GM12878 (cell line): Measurements from ENCODE around the gene DST. TPM values are rescaled to one million over a fixed set of nuclear protein-coding genes. Genes with fewer than 3 reads are reported as not detected.

Source experiments
- ATAC-seq: fragments of 200-7000 bp; cut with Tn5 transposase; 3 replicates; pipeline ENCODE4 v1.9.1; 2020; ENCODE audit warnings: mild to moderate bottlenecking, moderate library complexity
- BruUV-seq: library from RNA; stranded (reverse); fragments of 400-500 nt; replicated peaks from 2 replicates; lab custom pipeline; 2021; lab: Mats Ljungman, UMichigan
- CTCF ChIA-PET: fragments of 300-600 bp; sonication (Branson Sonifier 250); formaldehyde crosslinking; extraction: SDS; loops from one replicate; lab custom pipeline; 2021; ENCODE audit warnings: inconsistent platforms; lab: Yijun Ruan, JAX
- POLR2A ChIA-PET: fragments of 350-600 bp; formaldehyde crosslinking; extraction: SDS; loops from one replicate; lab custom pipeline; 2021; ENCODE audit warnings: inconsistent platforms; lab: Charles Lee
- RAD21 ChIA-PET: fragments of 300-600 bp; sonication (Branson Sonifier 250); formaldehyde crosslinking; loops from one replicate; lab custom pipeline; 2023; ENCODE audit warnings: antibody characterized with exemption; ENCODE audit not compliant: unreplicated experiment; lab: Charles Lee
- SMC1A ChIA-PET: fragments of 300-600 bp; sonication (Branson Sonifier 250); formaldehyde crosslinking; loops from one replicate; lab custom pipeline; 2023; ENCODE audit not compliant: unreplicated experiment, uncharacterized antibody; lab: Charles Lee
- DNase-seq: peaks from one replicate; pipeline ENCODE4 v3.0.0-alpha.2; 2011; ENCODE audit warnings: low read depth, low spot score
- FAIRE-seq: peaks from 3 replicates; lab custom pipeline; 2011; peaks lifted over from hg19 to GRCh38; lab: Jason Lieb, UNC
- H2AFZ ChIP-seq: 2 replicates; pipeline ENCODE4 v1.6.0; 2011; ENCODE audit warnings: low read depth, low read length, control low read depth; ENCODE audit not compliant: control insufficient read depth
- H3K27ac ChIP-seq: 2 replicates; pipeline ENCODE4 v1.5.1; 2011; ENCODE audit warnings: control low read depth; ENCODE audit not compliant: control insufficient read depth, insufficient read depth
- H3K27me3 ChIP-seq, 2 experiments: replicated peaks in 1 of 2; 2 replicates each; pipeline versions ENCODE4 v1.6.0 to v1.6.1; 2011; ENCODE audit warnings: low read length in 1 of 2; ENCODE audit not compliant: control insufficient read depth in 2 of 2, insufficient read depth in 2 of 2
- H3K36me3 ChIP-seq, 2 experiments: 2 replicates each; pipeline ENCODE4 v1.5.1; 2011; ENCODE audit warnings: low read length in 1 of 2; ENCODE audit not compliant: control insufficient read depth in 2 of 2, insufficient read depth in 2 of 2
- H3K4me1 ChIP-seq: 2 replicates; pipeline ENCODE4 v1.6.1; 2011; ENCODE audit warnings: mild to moderate bottlenecking, low read length, moderate library complexity, mixed read lengths; ENCODE audit not compliant: control insufficient read depth, insufficient read depth
- H3K4me2 ChIP-seq: 2 replicates; pipeline ENCODE4 v1.6.0; 2011; ENCODE audit warnings: control low read depth; ENCODE audit not compliant: control insufficient read depth, insufficient read depth
- H3K4me3 ChIP-seq: fragments of 200-600 bp; sonication (generic); 2 replicates; pipeline ENCODE4 v1.5.1; 2016
- H3K79me2 ChIP-seq: 2 replicates; pipeline ENCODE4 v1.6.0; 2011; ENCODE audit warnings: low read length; ENCODE audit not compliant: control insufficient read depth, insufficient read depth
- H3K9ac ChIP-seq: 2 replicates; pipeline ENCODE4 v1.8.0; 2011; ENCODE audit warnings: low read length, control low read depth, mixed read lengths; ENCODE audit not compliant: control insufficient read depth, insufficient read depth
- H3K9me3 ChIP-seq: replicated peaks from 3 replicates; pipeline ENCODE4 v1.5.1; 2011; ENCODE audit warnings: mild to moderate bottlenecking, low read length; ENCODE audit not compliant: control insufficient read depth, insufficient read depth
- H4K20me1 ChIP-seq: 2 replicates; pipeline ENCODE4 v1.6.0; 2011; ENCODE audit not compliant: control insufficient read depth, insufficient read depth
- BCLAF1 ChIP-seq: fragments of 450-650 bp; IDR thresholded peaks from 2 replicates; pipeline ENCODE4 v1.6.1; 2017; ENCODE audit warnings: antibody characterized with exemption, mild to moderate bottlenecking, moderate library complexity
- BHLHE40 ChIP-seq, 2 experiments: fragments of 450-650 bp in 1 of 2; IDR thresholded peaks; 2 replicates each; pipeline ENCODE4 v1.6.1; 2011 to 2017; ENCODE audit warnings: low read depth in 2 of 2, borderline replicate concordance in 1 of 2, improper control_type of control experiment in 1 of 2, low read length in 1 of 2, mild to moderate bottlenecking in 1 of 2
- DPF2 ChIP-seq: fragments of 450-650 bp; IDR thresholded peaks from 2 replicates; pipeline ENCODE4 v1.6.1; 2017; ENCODE audit warnings: mild to moderate bottlenecking
- EGR1 ChIP-seq, 2 experiments: IDR thresholded peaks; 1 replicate in 1 of 2; 2 replicates in 1 of 2; pipeline ENCODE4 v1.6.1; 2011 to 2012; ENCODE audit warnings: low read depth in 2 of 2, low read length in 2 of 2, borderline replicate concordance in 1 of 2, mild to moderate bottlenecking in 1 of 2, moderate library complexity in 1 of 2
- IKZF1 ChIP-seq: fragments of 450-650 bp; conservative IDR thresholded peaks from 2 replicates; pipeline ENCODE4 v1.6.1; 2017; ENCODE audit warnings: antibody characterized with exemption, mild to moderate bottlenecking
- KDM1A ChIP-seq: fragments of 200-600 bp; sonication (generic); IDR thresholded peaks from 2 replicates; pipeline ENCODE4 v1.6.1; 2016; ENCODE audit warnings: borderline replicate concordance
- PML ChIP-seq: IDR thresholded peaks from 2 replicates; pipeline ENCODE4 v1.6.1; 2012; ENCODE audit warnings: low read length, inconsistent platforms
- RELA ChIP-seq: fragments of 450-650 bp; IDR thresholded peaks from 2 replicates; pipeline ENCODE4 v1.8.0; 2014; ENCODE audit warnings: borderline replicate concordance; ENCODE audit not compliant: partially characterized antibody
- SP1 ChIP-seq: IDR thresholded peaks from one replicate; pipeline ENCODE4 v1.6.1; 2011; ENCODE audit warnings: low read depth, low read length
- SREBF2 ChIP-seq: IDR thresholded peaks from 2 replicates; pipeline ENCODE4 v1.6.1; 2012; ENCODE audit warnings: mild to moderate bottlenecking, low read length
- TARDBP ChIP-seq: IDR thresholded peaks from 2 replicates; pipeline ENCODE4 v1.6.1; 2016; ENCODE audit warnings: borderline replicate concordance
- TCF7 ChIP-seq: IDR thresholded peaks from 2 replicates; pipeline ENCODE4 v1.6.1; 2014; ENCODE audit warnings: antibody characterized with exemption, borderline replicate concordance
- ZSCAN29 ChIP-seq: fragments of 450-650 bp; IDR thresholded peaks from 2 replicates; pipeline ENCODE4 v1.6.1; 2017; ENCODE audit warnings: mild to moderate bottlenecking, moderate library complexity
- WGBS: methylation state at CpG from one replicate; pipeline ENCODE4 v1.1.6; 2016; ENCODE audit warnings: low lambda C conversion rate; ENCODE audit not compliant: insufficient replicate concordance, insufficient coverage; ENCODE audit errors: missing lambda C conversion rate; 5-methylcytosine and 5-hydroxymethylcytosine counted together
- in situ Hi-C: fragments of 300-500 bp; cut with MboI; formaldehyde crosslinking; loops from 9 replicates; pipeline ENCODE4 v1.14.3; 2018; ENCODE audit warnings: mixed read lengths
- intact Hi-C: fragments of 100-400 bp; cut with micrococcal nuclease; formaldehyde crosslinking; loops from one replicate; pipeline ENCODE4 v1.14.2; 2022; ENCODE audit not compliant: unreplicated experiment
- polyA plus RNA-seq, 11 experiments: library from polyadenylated mRNA; depleted of rRNA in 4 of 11; unstranded in 6 of 11; stranded (reverse) in 5 of 11; fragments of >200 nt; fragmentation: Nextera tagmentation in 4 of 11; fragmentation: Illumina TruSeq in 1 of 11; extraction: Ambion mirVana in 4 of 11; extraction: Trizol in 1 of 11; gene quantifications; 1 replicate in 1 of 11; 2 replicates in 10 of 11; pipeline versions ENCODE4 v1.2.1 to v1.2.3, GENCODE V29; 2011 to 2016; ENCODE audit warnings: inconsistent platforms in 2 of 11, missing spikeins in 2 of 11, low read depth in 1 of 11
- total RNA-seq, 4 experiments: library from RNA; depleted of rRNA in 3 of 4; stranded (reverse); fragments of >200 nt in 3 of 4; fragmentation: Illumina TruSeq in 1 of 4; extraction: Trizol in 1 of 4; gene quantifications; 2 replicates each; pipeline versions ENCODE4 v1.2.1 to v1.2.3, GENCODE V29; 2013 to 2021

The DST gene
- total and polyA plus RNA-seq, 10 of the 15 experiments (the other 5 are each of a cell fraction or from before 2014, with no cell fraction given), result 32.1 to 156 (median 75.0) TPM

GRCh38 chr6:56579155-56579851, 63.4 kb downstream of the DST start:
- no peaks in the 10 kb centered on the region for H3K27me3 ChIP-seq
- H3K4me2 ChIP-seq, result no peak overlapping the region
- H3K9me3 ChIP-seq, result no peaks in the 10 kb centered on the region
- H3K4me3 ChIP-seq, result no peak overlapping the region
- no peak overlapping the region for H2AFZ ChIP-seq
- no peaks in the 10 kb centered on the region for H3K4me1 ChIP-seq
- 75% methylated on average over 2 of the region's 2 CpGs for WGBS
- no peaks in the 10 kb centered on the region for H3K79me2 ChIP-seq
- no peak for ATAC-seq
- H3K36me3 ChIP-seq, result no peaks in the 10 kb centered on the region; a peak in 3 of 4 replicates
- H3K27ac ChIP-seq, result no peak overlapping the region
- no peak for DNase-seq
- ChIA-PET POLR2A (no interaction called here), SMC1A (interaction anchor here (0.6 to 3.1 kb wide), 5 partner anchors 9 to 467 kb away, joined by 3 to 11 read pairs (median 3); no protein-coding TSS in a partner anchor), RAD21 (no interaction called here), CTCF (interaction anchor here (0.9 to 3.1 kb wide), 6 partner anchors 8 to 29 kb away, joined by 3 to 16 read pairs (median 5); no protein-coding TSS in a partner anchor)
- no peak overlapping the region for H3K9ac ChIP-seq
- BruUV-seq, result no TSS peak
- no peaks in the 10 kb centered on the region for H4K20me1 ChIP-seq
- in situ Hi-C loops (loop anchor here (25.0 kb wide), 1 partner anchor 592 kb away; no protein-coding TSS in a partner anchor), intact Hi-C loops (no loop called here)
- FAIRE-seq, result no peak
- no peak for TF ChIP-seq BCLAF1
- no peak for TF ChIP-seq TARDBP
- no peak for TF ChIP-seq PML
- TF ChIP-seq BHLHE40 (IDR thresholded peaks at IDR 0.05; ENCODE audit: borderline replicate concordance in 1 of 2, low read depth in 2 of 2, low read length in 1 of 2), result no peak
- TF ChIP-seq TCF7, result no peak
- no peak for TF ChIP-seq EGR1 (IDR thresholded peaks at IDR 0.05; ENCODE audit: borderline replicate concordance in 1 of 2, low read depth in 2 of 2, low read length in 2 of 2)
- no peak for TF ChIP-seq SP1
- TF ChIP-seq ZSCAN29, result no peak
- no peak for TF ChIP-seq IKZF1
- TF ChIP-seq SREBF2, result no peak
- TF ChIP-seq DPF2, result no peak
- TF ChIP-seq KDM1A, result no peak
- TF ChIP-seq RELA, result no peak
